HG02973 (cell line): ENCODE data around the gene SLC6A9.

Experiments
- ATAC-seq: cut with Tn5 transposase; IDR thresholded peaks from one replicate; pipeline ENCODE4 v1.9.1; 2021; ENCODE audit warnings: moderate library complexity; ENCODE audit not compliant: unreplicated experiment

SLC6A9 gene

DNA sequence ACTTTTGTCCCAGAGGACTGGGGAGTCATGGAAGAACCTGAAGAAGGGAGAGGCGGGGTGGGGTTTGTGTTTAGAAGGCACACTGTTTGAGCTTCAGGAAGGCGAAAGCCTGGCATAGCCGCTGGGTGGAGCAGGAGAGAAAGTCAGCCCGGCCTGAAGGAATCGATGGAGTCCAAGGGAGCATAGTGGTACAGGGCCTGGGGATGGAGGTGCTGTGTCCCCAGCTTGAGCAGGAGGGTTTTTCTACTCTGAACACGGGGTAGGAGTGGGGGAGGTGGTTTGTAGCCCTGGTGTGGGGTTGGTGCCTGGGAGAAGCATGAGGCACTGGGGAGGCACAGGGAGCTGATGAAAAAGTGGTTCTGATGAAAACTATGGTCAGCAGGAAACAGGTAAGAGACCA is 44.5 kb downstream of the SLC6A9 start:
- no peak for ATAC-seq

DNA sequence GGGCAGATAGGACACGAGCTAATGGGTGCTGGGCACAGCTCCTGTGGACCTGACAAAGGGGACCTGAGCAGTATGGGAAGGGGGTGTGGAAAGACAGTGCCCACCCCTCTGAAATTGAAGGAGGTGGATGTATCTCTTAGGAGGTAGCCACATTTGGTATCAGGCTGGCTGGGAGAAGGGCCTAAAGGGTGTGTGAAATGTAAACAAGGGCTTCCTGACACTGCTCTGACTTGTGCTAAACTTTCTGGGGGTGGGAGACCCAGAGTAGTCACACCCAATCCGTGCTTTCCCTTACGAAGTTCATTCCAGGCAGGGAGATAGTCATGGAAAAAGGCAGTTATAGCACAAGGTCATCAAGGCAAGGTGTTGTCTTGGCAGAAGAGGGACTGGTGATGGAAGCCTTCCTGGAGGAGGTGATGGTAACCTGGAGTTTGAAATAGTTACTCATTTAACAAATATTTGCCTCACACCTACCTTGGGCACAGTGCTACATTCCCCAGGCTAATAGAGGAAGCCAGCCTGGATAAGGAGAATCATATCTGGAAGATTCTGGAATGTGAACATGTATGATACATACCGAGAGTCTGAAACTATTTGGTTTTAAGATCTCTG is 45.2 kb downstream of the SLC6A9 start:
- ATAC-seq, result no peak

DNA sequence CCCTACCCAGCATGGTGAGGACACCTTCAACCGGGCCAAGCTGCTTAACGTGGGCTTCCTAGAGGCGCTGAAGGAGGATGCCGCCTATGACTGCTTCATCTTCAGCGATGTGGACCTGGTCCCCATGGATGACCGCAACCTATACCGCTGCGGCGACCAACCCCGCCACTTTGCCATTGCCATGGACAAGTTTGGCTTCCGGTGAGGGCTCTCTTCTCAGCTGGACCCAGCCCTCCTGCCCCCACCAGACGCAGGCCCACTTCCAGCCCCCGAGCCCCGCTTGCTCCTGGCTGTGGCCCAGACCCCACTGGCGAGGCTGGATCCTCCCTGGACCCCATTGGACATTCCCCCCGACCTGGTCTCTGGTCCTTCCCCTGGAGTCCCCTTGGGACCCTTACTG is 46.4 kb downstream of the SLC6A9 start:
- ATAC-seq, result no peak

DNA sequence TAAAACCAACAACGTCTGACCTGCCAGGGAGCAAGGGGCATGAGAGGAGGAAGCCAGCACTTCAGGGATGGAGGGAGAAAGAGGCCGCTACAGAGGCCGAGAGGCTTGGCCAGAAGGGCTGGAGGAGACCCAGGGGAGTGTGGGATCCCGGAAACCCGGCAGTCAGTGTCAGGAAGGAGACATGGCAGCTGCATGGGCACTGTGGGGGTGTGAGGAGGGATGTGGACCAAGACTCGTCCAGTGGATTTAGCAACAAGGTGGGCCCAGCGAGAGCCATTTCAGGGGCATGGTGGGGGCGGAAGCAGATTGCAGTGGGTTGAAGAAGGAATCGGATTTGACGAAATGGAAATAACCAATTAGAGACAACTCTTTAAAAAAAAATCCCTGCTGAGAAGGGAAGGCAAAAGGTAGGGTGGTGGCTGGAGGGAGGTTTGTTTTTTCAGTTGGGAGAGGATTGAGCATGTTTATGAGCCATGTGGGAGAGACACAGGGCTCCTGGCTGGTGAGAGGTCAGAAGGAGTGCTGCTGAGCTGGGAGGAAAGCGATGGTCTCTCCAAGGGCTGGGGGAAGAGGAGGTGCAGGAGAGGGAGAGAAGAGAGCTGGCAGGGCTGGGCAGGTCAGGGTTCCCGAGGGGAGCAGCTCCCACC is 47.9 kb downstream of the SLC6A9 start:
- ATAC-seq, result no peak

DNA sequence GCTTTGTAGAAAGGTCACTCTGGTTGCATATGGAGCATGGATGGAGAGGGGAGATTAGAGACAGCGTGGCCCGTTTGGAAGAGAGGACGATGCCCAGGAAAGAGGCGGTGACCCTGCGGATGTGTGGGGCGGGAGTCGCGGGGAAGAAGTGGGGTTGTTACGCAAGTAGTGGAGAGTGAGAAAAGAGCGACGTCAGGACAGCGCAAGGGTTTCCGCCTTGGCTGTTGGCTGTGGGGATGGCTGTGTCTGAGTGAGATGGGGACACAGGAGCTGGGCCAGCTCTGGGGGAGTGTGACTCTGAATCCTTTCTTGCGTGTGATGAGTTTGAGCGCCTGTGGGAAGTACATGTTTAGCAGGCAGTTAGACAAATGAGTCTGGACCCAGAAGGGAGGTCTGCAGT is 48.5 kb downstream of the SLC6A9 start:
- no peak for ATAC-seq

DNA sequence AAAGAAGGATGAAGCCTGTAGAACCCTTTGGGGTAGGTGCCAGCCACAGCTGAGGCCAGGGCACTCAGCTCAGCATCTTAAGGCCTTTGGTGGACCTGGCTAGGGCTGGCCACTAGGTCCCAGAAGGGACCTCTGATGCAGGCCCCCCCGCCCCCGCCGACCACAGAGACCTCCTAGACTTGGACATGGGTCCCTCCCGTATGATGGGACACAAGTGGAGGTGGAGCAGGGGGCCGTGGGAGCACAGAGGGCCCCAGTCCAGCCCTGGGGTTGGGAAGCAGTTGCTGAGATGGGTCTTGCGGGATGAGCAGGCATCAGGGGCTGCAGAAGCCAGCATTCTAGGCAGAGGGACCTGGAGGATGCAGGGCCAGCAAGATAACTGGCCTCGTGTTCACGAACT is 49.0 kb downstream of the SLC6A9 start:
- no peak for ATAC-seq

DNA sequence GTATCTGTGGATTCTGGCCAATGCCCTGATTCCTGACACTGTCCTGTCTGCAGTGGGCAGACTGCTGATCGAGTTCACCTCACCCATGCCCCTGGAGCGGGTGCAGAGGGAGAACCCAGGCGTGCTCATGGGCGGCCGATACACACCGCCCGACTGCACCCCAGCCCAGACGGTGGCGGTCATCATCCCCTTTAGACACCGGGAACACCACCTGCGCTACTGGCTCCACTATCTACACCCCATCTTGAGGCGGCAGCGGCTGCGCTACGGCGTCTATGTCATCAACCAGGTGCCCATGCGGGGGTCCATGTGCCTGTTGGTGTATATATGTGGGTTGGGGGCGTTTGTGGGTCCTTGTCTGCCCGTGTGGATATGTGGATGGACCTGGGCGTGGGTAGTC is 49.6 kb downstream of the SLC6A9 start:
- no peak for ATAC-seq

DNA sequence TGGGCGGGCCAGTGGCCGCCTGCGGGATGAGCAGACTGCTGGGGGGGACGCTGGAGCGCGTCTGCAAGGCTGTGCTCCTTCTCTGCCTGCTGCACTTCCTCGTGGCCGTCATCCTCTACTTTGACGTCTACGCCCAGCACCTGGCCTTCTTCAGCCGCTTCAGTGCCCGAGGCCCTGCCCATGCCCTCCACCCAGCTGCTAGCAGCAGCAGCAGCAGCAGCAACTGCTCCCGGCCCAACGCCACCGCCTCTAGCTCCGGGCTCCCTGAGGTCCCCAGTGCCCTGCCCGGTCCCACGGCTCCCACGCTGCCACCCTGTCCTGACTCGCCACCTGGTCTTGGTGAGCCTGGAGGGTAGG is 50.1 kb downstream of the SLC6A9 start:
- no peak for ATAC-seq

DNA sequence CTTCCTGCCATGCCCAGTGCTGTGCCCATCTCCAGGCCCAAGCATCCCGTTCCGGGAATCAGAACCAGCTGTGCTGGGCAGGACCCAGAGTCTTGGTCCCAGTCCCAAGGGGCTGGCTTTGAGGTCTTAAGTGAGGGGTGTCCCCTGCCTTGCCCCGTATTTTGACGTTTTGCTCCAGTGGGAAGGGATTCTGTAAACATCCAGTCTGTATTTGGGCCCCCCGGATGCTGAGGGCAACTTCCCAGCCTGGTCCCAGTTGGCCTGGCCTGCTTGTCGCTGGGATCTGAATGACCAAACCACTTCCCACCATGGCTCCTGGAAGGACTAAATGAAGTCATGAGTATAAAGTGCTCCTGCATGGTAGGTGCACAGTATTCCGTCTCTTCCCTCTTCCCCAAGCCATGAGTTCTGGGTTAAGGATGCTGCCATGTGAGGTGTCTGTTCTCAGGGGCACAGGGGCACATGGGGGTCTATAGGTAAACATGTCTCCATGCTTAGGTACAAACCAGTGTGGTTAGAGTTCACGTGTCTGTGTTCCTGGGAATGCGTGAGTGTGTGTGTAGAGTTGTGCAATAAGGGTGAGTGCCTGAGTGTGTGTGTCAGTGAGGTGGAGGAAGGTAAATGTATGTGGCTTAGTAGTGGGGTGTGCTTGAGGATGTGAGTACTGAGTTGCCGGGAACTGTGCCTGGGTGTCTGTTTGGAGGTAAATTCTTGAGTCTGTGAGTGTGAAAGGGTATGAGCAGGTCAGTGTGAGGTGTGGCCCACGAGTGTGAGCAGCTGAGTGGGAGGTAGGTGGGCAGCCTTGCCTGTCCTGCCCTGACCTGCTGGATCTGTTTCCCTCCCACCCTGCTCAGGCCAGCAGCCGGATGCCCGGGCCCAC is 50.8 kb downstream of the SLC6A9 start:
- no peak for ATAC-seq

DNA sequence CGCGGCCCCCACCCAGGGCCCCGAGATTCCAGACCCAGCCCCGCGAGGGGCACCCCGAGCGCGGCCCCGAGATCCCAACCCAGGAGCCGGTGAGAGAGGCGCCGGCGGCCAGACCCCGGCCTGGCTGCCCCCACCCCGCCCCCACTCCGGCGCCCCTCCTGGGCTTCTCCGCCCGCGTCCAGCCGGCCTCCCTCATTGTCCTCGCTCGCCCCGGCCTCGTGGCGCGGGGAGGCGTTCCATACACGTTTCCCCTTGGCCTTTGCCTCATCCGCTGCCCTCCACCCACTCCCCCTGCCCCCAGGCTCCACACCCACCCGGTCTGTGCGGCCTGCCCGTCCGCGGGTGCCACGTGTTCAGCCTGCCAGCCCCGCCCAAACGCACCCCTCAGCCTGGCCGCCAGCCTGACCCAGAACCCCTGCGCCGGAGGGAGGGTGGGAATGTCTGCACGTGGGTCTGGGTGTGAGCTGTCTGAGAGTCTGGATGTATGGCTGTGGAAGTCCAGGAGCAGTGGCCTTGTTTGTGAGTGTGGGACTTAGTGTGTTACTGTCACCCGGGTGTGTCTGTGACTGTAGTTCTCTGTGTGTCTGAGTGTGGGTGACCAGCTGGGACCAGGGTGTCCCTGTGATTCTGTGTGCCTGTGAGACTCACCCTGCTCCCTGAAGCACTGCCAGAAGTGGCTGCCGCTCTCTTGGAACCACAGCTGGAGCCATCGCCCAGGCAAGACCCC is 51.6 kb downstream of the SLC6A9 start:
- no peak for ATAC-seq

DNA sequence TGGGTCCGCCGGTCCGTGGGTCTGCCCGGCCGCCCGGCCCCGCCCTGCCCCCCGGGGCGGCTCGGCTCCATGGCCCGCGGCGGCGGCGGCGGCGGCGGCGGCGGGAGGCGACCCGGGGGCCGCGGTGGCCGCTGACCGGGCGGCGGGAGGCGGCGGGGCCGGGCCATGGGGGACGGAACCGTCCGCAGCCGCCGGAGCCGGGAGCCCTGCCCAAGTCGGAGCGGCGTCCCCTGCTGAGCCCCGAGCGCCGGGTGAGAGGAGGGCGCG is 52.1 kb downstream of the SLC6A9 start:
- no peak for ATAC-seq

DNA sequence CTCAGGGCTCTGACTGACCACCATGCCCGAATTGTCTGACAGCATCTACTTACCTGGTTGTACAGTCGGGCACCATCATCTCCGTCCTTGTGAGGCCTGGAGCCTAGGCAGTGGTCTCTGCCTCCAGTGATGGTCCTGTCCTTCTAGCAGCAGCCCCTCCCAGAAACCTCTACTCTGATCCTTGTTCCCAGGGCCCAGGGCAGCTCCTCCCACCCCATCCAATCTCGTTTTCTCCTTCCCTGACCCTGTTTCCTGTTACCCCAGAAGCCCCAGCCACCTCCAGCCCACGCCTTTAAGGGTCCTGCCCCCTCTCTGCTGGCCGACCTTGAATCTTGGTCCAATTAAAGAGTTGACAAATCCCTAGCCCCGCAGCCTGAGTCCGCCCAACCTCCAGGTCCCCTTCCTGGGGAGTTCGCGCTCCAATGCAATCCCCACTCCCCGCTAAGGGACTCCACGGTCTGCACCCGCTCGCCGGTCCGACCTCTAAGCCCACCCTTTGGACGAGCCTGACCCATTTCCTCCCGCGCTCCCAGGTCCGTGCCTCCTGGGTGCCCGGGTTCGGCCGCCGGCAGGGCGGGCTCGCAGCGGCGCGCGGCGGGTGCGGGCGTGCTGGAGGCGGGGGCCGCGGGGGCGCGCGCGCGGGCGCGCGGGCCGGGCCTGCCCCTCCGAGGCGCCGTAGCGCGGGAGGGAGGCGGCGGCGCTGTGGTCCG is 52.6 kb downstream of the SLC6A9 start, which contains the start of gene B4GALT2:
TSS of gene B4GALT2 (plus strand) at position 660 of the 710 bp plus-strand sequence. CDS start 1,951 bp downstream, outside the sequence.
- ATAC-seq, result no peak

DNA sequence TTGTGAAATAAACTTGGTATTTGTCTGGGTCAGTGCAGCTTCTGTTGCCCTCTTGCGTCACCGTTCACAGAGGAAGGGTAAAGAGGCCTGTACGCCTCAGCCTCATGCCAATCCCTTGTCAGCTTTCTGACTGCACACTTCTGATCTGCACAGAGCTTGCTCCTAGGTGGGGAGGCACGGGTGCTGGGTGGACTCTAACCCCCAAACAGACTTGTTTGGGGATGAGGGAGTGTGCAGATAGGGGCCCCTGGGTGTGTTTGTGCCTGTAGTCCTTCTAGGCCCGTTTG is 53.1 kb downstream of the SLC6A9 start:
- no peak for ATAC-seq

DNA sequence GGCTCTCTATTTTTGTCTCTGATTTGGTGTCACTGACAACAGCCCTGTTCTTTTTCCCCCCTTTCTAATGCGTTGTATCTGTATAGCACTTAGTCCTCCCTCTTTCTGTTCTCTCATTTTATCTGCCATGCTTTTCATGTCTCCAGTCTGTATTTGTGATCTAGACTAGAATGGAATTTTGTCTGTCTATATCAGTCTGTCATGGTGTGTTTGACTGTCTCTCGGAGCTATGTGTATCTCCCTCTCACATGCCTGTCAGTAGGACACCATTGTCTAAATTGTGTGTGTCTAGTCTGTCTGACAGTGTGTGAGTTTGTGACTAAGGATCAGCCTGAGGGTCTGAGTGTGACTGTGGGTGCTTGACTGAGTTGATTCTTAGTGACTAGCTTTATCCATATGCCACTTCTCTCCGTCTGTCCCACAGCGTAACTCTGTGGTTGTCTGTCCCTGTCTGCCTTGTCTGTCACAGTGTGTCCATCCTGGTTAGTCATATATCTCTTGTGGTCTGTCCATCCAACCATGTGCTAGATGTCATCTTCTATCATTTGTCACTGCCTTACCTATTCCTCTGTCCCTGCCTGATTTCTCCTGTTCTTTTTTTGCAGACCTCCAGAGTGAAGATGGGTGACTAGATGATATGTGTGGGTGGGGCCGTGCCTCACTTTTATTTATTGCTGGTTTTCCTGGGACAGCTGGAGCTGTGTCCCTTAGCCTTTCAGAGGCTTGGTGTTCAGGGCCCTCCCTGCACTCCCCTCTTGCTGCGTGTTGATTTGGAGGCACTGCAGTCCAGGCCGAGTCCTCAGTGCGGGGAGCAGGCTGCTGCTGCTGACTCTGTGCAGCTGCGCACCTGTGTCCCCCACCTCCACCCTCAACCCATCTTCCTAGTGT is 53.6 kb downstream of the SLC6A9 start:
- ATAC-seq, result no peak

DNA sequence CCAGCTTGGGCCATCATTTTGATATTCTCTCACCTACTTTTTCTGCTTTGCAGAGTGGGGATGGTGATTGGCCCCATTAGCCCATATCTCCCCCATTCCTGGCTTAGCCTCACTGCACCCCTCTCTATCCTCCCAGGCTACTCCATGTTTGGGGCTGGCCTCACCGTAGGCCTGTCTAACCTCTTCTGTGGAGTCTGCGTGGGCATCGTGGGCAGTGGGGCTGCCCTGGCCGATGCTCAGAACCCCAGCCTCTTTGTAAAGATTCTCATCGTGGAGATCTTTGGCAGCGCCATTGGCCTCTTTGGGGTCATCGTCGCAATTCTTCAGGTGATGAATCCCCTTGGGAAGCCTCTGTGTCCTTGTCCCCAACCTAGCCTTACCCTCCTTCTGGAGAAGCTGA is 54.4 kb downstream of the SLC6A9 start:
- no peak for ATAC-seq

DNA sequence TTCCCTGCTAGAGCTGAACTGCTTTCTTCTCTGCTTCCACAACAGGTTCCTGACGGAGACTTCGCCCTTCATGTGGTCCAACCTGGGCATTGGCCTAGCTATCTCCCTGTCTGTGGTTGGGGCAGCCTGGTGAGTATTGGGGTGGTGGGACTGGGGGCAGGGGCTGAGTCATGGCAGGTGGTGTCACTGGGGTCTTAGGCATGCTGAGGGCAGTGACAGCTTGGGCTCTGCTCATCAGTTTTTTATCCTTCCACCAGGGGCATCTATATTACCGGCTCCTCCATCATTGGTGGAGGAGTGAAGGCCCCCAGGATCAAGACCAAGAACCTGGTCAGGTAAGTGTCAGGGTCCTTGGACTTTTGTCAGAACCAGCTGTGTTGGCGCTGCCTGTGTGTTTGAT is 55.2 kb downstream of the SLC6A9 start:
- no peak for ATAC-seq

DNA sequence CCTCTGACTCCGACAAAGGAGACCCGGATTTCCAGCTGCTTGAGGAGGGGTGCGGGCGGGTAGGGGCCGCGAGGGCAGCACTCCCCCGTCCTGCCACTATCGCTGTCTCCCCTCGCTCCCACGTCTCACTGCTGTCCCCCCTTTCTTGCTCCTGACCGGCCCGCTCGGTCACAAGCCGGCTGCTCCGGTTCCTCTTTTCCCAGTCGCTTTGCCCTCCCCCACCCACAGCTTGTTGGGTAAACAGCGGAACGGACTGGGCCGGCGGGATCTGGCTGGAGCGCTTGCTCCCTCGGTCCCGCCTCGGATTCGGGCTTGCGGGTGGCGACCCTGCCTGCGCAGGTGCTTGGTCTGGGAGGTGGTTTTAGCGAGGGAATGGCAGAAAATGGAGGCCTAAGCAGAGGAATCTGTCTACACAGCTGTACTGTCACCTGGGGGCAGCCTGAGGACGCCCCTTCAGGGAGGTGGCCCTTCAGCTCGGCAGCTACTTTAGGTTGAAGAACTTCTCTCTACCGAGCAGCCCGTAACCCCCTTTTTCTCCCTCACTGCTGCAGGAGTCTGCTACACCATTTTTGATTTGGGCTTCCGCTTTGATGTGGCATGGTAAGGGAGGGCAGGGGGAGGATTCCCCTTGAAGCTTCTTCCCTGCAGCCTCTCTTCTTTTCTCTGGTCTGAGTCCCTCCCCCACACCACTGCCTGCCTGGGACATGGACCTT is 55.9 kb downstream of the SLC6A9 start:
- ATAC-seq, result peak; percentile 1

DNA sequence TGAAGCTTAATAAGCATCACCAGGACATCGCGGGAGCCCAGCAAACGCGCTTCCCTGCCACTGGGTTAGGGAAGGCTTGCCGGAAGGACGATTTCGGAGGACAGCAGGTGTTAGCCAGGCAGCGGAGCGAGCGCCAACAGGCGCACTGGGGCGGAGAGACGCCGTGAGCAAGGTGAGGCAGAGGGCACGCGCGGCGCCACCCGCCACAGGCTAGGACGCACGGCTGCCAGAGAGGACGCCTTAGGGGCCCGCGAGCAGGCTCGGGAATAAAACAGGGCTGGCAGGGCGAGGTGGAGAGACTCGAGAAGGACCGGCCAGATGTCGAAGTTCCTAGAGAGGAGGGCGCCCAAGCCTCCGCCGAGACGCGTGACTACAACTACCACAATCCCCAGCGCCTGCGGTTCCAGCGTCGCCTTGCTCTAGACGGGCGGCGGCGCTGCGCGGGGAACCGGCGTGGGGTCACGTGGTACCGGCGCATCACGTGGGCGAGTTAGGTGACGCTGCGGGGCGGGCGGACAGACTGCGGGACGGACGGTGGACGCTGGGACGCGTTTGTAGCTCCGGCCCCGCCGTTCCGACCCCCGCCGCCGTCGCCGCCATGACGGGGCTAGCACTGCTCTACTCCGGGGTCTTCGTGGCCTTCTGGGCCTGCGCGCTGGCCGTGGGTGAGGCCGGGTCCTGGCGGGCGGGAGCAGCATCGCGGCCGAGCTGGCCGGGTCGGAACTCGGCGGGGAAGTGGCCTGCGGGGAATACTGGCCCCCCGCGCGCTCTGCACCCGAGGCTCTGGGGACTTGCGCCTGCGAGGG is 56.6 kb downstream of the SLC6A9 start, which contains the start of gene ATP6V0B:
TSS of gene ATP6V0B (plus strand) at position 518 of the 806 bp plus-strand sequence. CDS start at position 599, 81 bp downstream.
- ATAC-seq, result peak; percentile 53

DNA sequence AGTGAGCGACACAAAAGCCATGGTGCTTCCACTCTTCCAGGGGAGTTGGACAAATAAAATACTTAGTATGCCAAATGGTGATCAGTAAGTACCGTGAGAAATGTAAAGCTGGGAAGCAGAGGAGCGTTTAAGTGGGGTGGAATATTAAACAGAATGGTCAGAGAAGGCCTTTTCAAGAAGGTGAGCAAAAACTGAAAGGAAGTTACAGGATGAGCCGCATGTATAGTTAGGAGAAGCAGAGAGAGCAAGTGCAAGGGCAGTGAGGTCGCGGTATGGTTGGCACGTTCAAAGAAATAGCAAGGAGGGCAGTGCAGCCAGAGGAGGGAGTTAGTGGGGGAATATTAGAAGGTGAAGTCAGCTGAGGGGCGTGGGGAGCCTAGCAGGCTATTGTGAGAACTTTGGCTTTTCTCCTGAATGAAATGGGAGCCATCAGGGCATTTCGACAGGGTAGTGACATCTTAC is 57.2 kb downstream of the SLC6A9 start:
- no peak for ATAC-seq
